Activated T-cell treated with anti-CD3 and anti-CD28 coated beads, Interleukin-2, amount 50 U/mL, for 4 hours (primary cell): ENCODE results near the gene CLIP3. TPM values are rescaled to one million over a fixed set of nuclear protein-coding genes. Genes with fewer than 3 reads are reported as not detected.
"Not testable (repeated sequence)": the region's sequence is repeated elsewhere in the genome, so short reads cannot be mapped to it uniquely, and the experiment has no call there.

Experiments used
- ATAC-seq, 2 donors: fragments of 200-7000 bp; cut with Tn5 transposase; one replicate each; pipeline ENCODE4 v1.10.0; 2021
- DNase-seq: peaks from one replicate; pipeline ENCODE4 v3.0.0-alpha.2; 2020
- H3K27me3 Mint-ChIP-seq: one replicate; pipeline ENCODE4 v1.8.0; 2021; ENCODE audit warnings: low read depth, mixed read lengths
- H3K36me3 Mint-ChIP-seq: one replicate; pipeline ENCODE4 v1.8.0; 2022; ENCODE audit warnings: mixed read lengths; ENCODE audit not compliant: insufficient read depth
- H3K4me1 Mint-ChIP-seq: one replicate; pipeline ENCODE4 v1.8.0; 2021; ENCODE audit warnings: low read depth, mixed read lengths
- H3K4me3 Mint-ChIP-seq: one replicate; pipeline ENCODE4 v1.8.0; 2021; ENCODE audit warnings: mild to moderate bottlenecking, moderate library complexity, mixed read lengths
- H3K9me3 Mint-ChIP-seq: one replicate; pipeline ENCODE4 v1.8.0; 2021; ENCODE audit warnings: mixed read lengths
- total RNA-seq, 3 donors: library from RNA; stranded (reverse); gene quantifications; one replicate each; pipeline ENCODE4 v1.2.1, GENCODE V29; 2021

The CLIP3 gene
- total RNA-seq, 3 donors from 2014 or later, result 0.33 to 1.4 (median 0.58) TPM

DNA sequence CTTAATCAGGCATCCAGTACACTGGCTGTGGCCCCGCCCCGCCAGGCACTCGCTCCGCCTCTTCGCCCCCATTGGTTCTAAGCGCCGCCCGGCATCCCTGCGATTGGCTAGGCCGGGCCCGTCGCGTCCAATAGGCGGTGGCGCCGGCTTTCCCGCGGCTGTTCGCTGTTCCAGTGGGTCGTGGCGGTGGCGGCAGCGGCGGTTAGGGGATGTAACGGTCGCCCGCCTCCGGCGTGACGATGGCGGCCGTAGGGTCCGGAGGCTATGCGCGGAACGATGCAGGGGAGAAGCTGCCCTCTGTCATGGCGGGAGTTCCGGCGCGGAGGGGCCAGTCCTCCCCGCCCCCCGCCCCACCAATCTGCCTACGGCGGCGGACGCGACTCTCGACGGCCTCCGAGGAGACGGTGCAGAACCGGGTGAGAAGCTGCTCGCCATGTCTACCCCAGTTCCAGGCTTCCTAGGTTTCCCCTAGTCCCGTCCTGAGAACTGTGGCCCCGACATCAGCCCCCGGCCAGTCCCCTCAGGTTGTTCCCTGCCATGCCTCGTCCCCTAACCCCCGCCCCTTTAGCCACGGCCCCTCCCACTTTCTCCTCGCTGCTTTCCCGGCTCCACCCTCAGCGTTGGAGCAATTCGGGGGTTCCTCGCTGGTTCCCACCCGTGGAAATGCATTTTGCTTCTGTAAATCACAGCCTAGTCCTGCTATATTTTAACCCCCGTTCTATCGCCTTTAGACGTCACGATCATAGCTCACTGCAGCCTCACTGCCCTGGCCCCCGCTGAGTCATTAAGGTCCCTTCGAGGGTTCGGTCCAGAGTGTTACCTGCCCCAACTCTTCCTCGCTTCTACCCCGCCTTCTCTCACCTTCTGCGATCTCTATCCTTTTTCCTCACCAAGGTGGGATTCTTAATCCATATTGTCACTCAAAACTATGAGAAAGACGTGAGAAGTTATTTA is 22.3 kb upstream of the CLIP3 start, which contains the start of gene WDR62:
WDR62 (plus strand) TSS at position 165 of the 954 bp plus-strand sequence; CDS start at position 240, 75 bp downstream.
- ATAC-seq, result peak; percentile 80 to 84
- H3K4me3 Mint-ChIP-seq, result peak within 1 kb of the TSS; percentile 91
- H3K27me3 Mint-ChIP-seq, result no peaks in the 10 kb centered on the region
- no peaks in the 10 kb centered on the region for H3K9me3 Mint-ChIP-seq
- H3K4me1 Mint-ChIP-seq, result peaks cover 16% of the 10 kb centered on the region
- DNase-seq, result peak; percentile 92
- peaks cover 3% of the 10 kb centered on the region for H3K36me3 Mint-ChIP-seq

DNA sequence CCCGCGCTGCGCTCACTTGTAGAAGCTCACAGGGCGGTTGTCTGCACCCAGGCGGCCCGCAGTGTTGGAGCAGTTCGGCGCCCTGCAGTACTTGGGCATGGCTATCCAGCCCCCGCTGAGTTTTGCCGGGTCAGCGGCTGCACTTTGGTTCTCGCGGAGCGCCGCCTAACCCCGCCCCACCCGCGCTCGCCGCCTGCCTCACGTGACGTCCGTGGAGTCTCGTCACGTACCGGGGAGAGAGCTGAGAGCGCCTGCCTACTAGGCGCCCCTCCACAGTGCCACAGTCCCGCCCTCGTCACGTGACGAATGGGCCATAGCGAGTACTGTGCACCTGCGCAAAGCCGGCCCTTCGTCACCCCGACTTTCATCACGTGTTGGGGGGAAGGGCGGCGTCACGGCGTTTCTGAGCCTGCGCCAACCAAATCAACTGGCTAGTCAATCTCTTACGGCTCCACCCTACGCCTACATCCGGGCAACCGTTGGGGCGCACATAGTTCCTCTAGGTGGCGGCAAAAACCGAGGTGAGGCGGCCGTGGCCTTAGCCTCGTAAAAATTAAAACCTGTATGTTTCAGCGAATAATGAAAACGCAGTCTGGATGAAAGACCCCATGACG is 21.6 kb upstream of the CLIP3 start, which contains the start of gene THAP8:
THAP8 (minus strand) TSS at position 167 of the 614 bp plus-strand sequence; CDS start at position 99, 68 bp downstream.
- Mint-ChIP-seq H3K4me3 (peak within 1 kb of the TSS; percentile 91), H3K36me3 (peaks cover 3% of the 10 kb centered on the region), H3K9me3 (no peaks in the 10 kb centered on the region), H3K4me1 (peaks cover 16% of the 10 kb centered on the region), H3K27me3 (no peaks in the 10 kb centered on the region)
- peak; percentile 88 to 90 for ATAC-seq
- DNase-seq, result peak; percentile 99

DNA sequence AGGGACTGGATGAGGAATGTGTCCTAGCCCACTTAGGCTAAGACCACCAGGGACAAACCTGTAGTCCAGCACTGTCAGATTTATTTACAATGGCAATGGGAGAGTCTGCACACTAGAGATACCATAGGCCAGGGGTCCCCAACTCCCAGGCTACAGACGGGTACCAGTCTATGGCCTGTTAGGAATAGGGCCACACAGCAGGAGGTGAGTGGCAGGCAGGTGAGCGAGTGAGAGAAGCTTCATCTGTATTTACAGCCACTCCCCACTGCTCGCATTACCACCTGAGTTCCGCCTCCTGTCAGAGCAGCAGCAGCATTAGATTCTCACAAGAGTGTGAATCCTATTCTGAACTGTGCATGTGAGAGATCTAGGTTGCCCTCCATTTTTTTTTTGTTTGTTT is 19.0 kb upstream of the CLIP3 start:
- Mint-ChIP-seq H3K27me3 (no peaks in the 10 kb centered on the region), H3K4me3 (no peak overlapping the region), H3K9me3 (no peaks in the 10 kb centered on the region), H3K36me3 (peaks cover 4% of the 10 kb centered on the region), H3K4me1 (peaks cover 16% of the 10 kb centered on the region)
- ATAC-seq, result no peak
- DNase-seq, result no peak

DNA sequence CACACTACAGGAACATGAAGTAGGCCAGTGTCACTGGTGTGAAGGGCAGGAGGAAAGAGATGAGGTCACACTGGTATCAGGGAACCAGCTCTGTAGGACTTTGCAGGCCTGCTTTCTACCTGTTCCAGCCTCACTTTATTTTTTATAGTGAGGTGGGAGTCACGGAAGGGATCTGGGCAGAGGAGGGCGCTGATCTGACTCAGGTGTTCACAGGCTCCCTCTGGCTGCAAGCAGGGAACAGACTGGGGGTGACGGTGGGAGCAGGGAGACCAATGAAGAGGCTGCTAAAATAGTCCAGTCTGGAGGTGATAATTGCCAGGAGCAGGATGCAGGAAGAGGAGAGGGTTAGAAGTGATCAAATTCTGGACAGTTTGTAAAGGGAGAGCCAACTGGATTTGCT is 18.6 kb upstream of the CLIP3 start:
- H3K4me3 Mint-ChIP-seq, result no peak overlapping the region
- no peak for ATAC-seq

DNA sequence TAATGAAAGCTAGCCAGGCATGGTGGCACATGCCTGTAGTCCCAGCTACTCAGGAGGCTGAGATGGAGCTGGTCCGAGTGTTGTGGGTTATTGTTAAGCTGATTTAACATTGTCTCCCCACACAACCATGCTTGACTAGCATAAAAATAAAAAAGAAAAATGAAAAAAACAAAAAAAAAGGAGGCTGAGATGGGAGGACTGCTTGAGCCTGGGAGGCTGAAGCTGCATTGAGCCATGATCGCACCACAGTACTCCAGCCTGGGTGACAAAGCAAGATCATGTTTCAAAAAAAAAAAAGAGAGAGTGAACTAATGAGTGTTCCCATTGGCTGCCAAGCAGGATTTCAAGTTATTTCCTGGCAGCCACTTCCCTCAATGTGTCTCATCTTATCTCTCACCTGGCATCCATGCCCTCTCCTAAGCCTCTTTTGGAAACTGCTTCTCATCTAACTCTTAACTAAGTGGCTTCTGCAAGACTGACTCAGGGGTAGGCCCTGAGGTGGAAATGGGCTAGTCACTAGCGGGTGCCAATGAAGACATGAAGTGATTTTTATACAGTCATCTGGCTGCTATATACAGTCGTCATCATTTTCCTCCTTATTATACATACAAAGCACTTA is 16.5 kb upstream of the CLIP3 start:
- H3K4me1 Mint-ChIP-seq, result peaks cover 9% of the 10 kb centered on the region
- DNase-seq (no peak), ATAC-seq (no peak)
- peaks cover 10% of the 10 kb centered on the region for H3K36me3 Mint-ChIP-seq
- H3K4me3 Mint-ChIP-seq, result no peak overlapping the region
- no peaks in the 10 kb centered on the region for H3K27me3 Mint-ChIP-seq
- no peaks in the 10 kb centered on the region for H3K9me3 Mint-ChIP-seq

More for the DNA sequence above, 18.6 kb upstream of the CLIP3 start:
- DNase-seq, result no peak
- no peaks in the 10 kb centered on the region for H3K27me3 Mint-ChIP-seq
- peaks cover 16% of the 10 kb centered on the region for H3K4me1 Mint-ChIP-seq
- no peaks in the 10 kb centered on the region for H3K9me3 Mint-ChIP-seq
- peaks cover 6% of the 10 kb centered on the region for H3K36me3 Mint-ChIP-seq

DNA sequence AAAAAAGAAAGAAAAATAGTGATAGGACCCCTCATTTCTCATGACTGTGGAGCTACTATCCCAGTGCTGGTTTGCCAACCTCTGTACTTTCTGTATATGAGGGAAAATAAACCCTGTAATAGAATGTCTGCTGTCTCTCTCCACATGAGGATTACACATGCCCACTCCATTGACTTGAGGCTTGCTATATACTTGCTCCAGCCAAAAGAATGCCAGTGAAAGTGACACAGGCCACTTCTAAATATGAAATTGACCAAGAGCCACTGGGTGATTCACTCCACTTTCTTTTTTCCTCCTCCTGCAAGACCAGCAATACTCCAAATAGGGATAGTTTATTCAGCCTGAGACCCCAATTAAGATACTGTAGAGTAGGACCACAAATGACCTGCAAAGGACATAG is 15.2 kb upstream of the CLIP3 start:
- H3K27me3 Mint-ChIP-seq, result no peaks in the 10 kb centered on the region
- DNase-seq, result no peak
- H3K9me3 Mint-ChIP-seq, result no peaks in the 10 kb centered on the region
- peaks cover 4% of the 10 kb centered on the region for H3K4me1 Mint-ChIP-seq
- ATAC-seq, result no peak
- peaks cover 10% of the 10 kb centered on the region for H3K36me3 Mint-ChIP-seq
- no peak overlapping the region for H3K4me3 Mint-ChIP-seq

DNA sequence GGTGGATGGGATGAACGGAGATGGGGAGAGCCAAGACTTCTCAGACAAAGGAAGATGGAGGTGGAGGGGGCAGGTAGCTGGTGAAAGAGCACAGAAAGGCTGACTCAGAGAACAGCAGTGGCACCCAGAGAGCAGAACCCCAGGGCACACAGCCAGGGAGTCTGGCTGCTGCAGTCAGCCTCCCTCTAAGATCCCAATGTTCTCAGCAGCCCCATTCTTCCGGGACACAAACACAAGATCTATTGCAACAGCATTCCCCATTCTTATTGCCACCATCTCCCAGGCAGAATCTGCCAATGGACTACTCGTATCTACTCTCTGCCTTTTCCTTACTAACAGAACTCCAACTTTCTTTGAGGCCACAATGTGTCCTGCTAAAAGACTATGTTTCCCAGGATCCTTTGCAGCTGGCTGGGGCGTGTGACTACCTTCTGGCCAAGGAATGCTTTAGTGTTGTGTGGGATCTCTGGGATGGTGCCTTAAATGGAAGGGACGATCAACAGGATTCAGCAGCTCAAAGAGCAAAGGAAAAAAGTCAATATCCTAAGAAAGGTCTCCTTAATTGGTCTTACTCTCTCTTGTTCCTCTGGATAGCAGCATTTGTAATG is 13.9 kb upstream of the CLIP3 start:
- DNase-seq (no peak), ATAC-seq (no peak)
- peaks cover 12% of the 10 kb centered on the region for H3K36me3 Mint-ChIP-seq
- H3K4me1 Mint-ChIP-seq, result no peaks in the 10 kb centered on the region
- no peaks in the 10 kb centered on the region for H3K27me3 Mint-ChIP-seq
- no peaks in the 10 kb centered on the region for H3K9me3 Mint-ChIP-seq
- H3K4me3 Mint-ChIP-seq, result no peak overlapping the region

DNA sequence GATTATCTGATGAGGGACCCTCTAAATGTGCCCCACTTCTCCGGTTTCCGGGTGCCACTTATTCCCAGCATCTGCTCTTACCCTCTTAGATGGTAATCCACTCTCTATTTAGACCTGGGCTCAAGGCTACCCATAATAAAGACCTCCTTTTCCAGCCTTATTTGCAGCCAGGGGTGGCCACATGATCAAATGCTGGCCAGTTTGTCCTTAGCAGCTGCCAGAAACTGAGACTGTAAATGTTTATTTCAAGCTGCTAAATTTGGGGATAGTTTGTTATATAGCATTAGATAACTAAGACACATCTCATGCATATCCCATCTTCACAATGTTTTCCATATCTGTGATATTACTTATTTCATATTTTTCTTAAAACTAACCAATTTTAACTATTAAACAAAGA is 11.3 kb upstream of the CLIP3 start:
- ATAC-seq, result no peak
- H3K36me3 Mint-ChIP-seq, result peaks cover 9% of the 10 kb centered on the region
- no peaks in the 10 kb centered on the region for H3K9me3 Mint-ChIP-seq
- no peak overlapping the region for H3K4me3 Mint-ChIP-seq
- H3K27me3 Mint-ChIP-seq, result no peaks in the 10 kb centered on the region
- no peak for DNase-seq
- H3K4me1 Mint-ChIP-seq, result no peaks in the 10 kb centered on the region

DNA sequence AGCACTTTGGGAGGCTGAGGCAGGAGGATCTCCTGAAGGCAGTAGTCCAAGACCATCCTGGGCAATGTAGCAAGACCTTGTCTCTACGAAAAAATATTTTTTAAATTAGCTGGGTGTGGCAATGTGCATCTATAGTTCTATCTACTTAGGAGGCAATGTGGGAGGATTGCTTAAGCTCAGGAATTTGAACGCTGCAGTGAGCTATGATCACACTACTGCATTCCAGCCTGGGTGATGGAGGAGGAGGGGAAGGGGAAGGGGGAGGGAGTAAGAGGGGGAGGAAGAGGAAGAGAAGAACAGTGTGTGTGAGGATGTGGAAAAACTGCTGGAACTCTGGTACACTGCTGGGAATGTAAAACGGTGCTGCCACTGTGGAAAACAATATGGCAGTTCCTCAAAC is 9.2 kb upstream of the CLIP3 start:
- no peaks in the 10 kb centered on the region for H3K27me3 Mint-ChIP-seq
- ATAC-seq (no peak), DNase-seq (no peak)
- H3K4me1 Mint-ChIP-seq, result peaks cover 6% of the 10 kb centered on the region
- peaks cover 9% of the 10 kb centered on the region for H3K36me3 Mint-ChIP-seq
- H3K4me3 Mint-ChIP-seq, result no peak overlapping the region
- no peaks in the 10 kb centered on the region for H3K9me3 Mint-ChIP-seq

DNA sequence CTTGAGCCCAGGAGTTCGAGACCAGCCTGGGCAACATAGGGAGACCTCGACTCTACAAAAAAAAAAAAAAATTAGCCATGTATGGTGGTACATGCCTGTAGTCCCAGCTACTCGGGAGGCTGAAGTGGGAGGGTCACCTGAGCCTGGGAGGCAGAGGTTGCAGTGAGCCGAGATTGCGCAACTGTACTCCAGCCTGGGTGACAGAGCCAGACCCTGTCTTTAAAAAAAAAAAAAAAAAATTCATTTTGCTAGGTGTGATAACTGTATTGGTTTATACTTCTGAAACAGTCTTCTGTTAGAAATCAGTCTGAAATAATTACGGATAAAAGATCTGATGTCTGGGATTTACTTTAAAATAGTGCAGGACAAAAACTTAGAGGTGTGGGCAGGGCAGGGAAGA is 8.4 kb upstream of the CLIP3 start:
- H3K4me1 Mint-ChIP-seq, DNase-seq, H3K4me3 Mint-ChIP-seq, ATAC-seq, H3K27me3 Mint-ChIP-seq, H3K36me3 Mint-ChIP-seq, H3K9me3 Mint-ChIP-seq: not testable (repeated sequence)

DNA sequence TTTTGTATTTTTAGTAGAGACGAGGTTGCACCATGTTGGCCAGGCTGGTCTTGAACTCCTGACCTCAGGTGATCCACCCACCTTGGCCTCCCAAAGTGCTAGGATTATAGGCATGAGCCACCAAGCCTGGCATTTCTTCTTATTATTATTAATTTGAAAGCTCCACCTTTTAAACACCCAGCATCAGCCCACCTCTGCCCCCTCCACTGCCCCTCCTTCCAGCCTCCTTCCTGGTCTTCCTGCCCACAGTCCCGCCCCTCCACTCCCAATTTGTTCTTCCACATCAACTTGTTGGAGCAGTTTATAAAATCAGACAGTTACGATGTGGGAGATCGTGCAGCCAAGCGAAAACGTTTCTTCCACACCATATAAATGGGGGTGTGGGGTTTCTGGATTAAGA is 7.8 kb upstream of the CLIP3 start:
- Mint-ChIP-seq H3K4me3 (no peak overlapping the region), H3K4me1 (peaks cover 15% of the 10 kb centered on the region)

DNA sequence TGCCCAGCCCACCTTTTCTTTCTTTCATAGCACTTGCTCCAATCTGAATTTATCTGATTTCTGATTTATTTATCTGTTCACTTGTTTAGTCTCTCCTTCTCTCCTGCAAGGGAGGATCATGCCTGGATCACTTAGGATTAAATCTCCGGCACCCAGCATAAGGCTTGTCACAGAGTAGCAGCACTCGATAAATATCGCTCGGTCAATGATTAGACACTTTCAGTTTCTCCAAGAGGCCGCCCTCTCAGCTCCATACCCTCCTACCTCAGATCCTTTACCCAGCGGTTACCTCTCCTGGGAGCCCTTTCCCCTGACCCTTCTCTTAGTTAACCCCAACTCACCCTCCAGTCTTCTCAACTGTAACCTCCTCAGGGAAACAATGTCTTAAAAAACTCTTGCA is 1.4 kb downstream of the CLIP3 start:
- Mint-ChIP-seq H3K4me3 (no peak overlapping the region), H3K9me3 (no peaks in the 10 kb centered on the region), H3K4me1 (peaks cover 16% of the 10 kb centered on the region), H3K27me3 (peaks cover 2% of the 10 kb centered on the region), H3K36me3 (peaks cover 14% of the 10 kb centered on the region)
- ATAC-seq (no peak), DNase-seq (no peak)

More for the DNA sequence above, 7.8 kb upstream of the CLIP3 start:
- ATAC-seq, result no peak
- no peak for DNase-seq
- Mint-ChIP-seq H3K27me3 (no peaks in the 10 kb centered on the region), H3K9me3 (no peaks in the 10 kb centered on the region), H3K36me3 (peaks cover 3% of the 10 kb centered on the region)

DNA sequence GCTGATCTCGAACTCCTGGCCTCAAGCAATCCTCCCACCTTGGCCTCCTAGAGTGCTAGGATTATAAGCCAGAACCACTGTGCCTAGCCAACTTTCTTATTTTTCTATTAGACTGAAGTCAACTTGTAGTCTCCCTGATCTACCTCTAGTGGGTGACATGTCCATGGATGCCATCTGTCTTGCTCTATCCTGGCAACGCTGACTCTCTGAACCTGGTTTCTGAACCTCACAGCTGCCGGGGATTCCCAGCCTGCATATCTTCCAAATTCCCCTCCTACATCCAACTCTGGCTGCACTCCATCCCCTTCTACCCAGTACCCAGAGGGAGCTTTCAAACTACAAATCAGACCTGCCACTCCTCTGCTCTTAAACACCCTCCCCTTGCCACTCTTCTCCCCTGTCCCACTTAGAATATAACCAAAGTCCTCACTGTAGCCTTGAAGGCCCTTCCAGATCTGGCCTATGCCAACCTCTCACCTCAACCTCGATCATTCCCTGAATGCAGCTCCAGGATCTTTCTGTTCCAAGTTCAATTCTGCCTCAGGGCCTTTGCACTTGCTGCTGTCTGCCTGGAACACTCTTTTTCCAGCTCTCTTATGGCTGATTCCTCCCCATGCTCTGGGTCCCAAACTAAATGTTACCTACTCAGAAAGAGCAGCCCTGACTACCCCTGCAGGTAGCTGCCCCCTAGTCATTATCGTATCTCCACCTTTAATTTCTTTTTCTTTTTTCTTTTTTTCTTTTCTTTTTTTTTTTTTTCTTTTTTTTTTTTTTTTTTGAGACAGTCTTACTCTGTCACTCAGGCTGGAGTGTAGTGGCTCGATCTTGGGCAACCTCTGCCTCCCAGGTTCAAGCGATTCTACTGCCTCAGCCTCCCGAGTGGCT is 2.2 kb downstream of the CLIP3 start:
- Mint-ChIP-seq H3K36me3 (peaks cover 13% of the 10 kb centered on the region), H3K27me3 (peaks cover 2% of the 10 kb centered on the region), H3K4me1 (peaks cover 10% of the 10 kb centered on the region), H3K9me3 (no peaks in the 10 kb centered on the region), H3K4me3 (no peak overlapping the region)
- DNase-seq, result no peak
- ATAC-seq, result no peak
